ENCODE results near the gene DMAC2.
"Not testable (repeated sequence)": the region's sequence is repeated elsewhere in the genome, so short reads cannot be mapped to it uniquely, and the experiment has no call there.

Gene DMAC2

GRCh38 chr19:41439441-41440222, at the start of gene DMAC2:
Gene DMAC2, minus strand, starts transcription at chr19:41439912. Its CDS starts 13 bp downstream, at chr19:41439899.
- DNase-seq (ENCODE audit: low read depth in 2 of 2) = peak; percentile 91 to 96

- not testable (repeated sequence) for DNase-seq (ENCODE audit: low read depth in 2 of 2)
Measured at GRCh38 chr19:41486953-41487352, 47.2 kb upstream of the DMAC2 start.

GRCh38 chr19:41484822-41485221, 45.1 kb upstream of the DMAC2 start:
- no peak for DNase-seq (ENCODE audit: low read depth in 2 of 2)

DNA sequence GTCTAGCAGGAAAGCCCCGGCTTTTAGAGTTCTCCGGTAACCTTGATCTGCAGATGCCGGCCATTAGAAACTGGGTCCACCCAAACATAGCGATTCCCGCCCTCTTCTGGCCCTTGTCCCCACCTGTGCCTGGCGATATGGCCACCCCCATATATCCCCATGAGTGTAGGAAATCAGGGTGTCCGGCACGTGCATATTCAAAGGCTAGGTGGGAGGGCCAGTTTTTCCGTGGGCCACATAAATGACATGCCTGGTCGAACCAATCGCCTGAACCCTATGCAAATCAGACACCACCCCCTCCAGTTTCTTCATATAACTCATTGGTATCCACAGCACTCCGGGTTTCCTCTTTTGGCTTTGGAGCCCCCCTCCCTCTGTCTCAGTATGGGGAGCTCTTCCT, 40.6 kb upstream of the DMAC2 start:
- DNase-seq (ENCODE audit: low read depth in 2 of 2) = no peak

GRCh38 chr19:41479757-41480191, 40.1 kb upstream of the DMAC2 start:
- DNase-seq (ENCODE audit: low read depth in 2 of 2) = no peak

- no peak for DNase-seq (ENCODE audit: low read depth in 2 of 2)
Measured at GRCh38 chr19:41478875-41479756, 39.4 kb upstream of the DMAC2 start.

DNA sequence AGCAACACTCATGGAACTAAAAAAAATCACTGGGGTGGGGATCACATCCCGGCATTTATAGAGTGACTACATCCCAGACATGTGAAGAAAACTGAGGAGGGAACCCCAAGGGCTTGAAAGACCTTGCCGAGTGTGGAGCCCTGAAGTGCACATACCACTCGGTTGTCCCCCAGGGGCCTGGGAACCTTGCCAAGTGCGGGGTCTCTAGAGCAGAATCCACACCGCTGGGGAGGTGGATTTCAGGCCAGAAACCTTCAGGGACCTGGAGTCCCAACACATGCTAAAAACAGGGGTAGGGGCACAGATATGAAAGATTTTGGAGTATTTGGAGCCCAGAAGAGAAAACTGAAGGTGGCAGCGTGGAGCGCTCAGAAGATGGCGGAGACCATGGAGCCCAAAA, 38.5 kb upstream of the DMAC2 start:
- no peak for DNase-seq (ENCODE audit: low read depth in 2 of 2)

DNA sequence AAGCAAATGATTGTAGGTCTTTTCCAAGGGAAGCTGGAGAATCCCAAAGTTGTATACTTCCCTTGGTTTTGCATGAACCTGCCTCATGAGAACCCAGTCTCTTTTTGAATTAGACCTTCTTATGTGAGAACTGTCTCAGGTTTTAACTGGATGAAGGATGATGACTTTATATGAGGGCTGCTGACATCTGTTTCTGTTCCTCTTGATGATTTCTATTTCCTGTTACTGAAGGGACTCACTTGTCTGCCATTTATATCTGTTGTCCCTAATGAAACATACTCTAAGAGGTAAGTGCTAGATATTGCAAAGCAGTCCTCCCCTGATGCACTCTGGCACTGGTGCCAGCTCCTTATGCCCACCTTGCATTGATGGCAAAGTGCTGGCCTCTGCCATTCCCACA, 36.9 kb upstream of the DMAC2 start:
- DNase-seq (ENCODE audit: low read depth in 2 of 2) = no peak

- DNase-seq (ENCODE audit: low read depth in 2 of 2) = not testable (repeated sequence)
Measured at GRCh38 chr19:41463257-41464256, 23.8 kb upstream of the DMAC2 start.

GRCh38 chr19:41462497-41462896, 22.8 kb upstream of the DMAC2 start:
- DNase-seq (ENCODE audit: low read depth in 2 of 2) = no peak

DNA sequence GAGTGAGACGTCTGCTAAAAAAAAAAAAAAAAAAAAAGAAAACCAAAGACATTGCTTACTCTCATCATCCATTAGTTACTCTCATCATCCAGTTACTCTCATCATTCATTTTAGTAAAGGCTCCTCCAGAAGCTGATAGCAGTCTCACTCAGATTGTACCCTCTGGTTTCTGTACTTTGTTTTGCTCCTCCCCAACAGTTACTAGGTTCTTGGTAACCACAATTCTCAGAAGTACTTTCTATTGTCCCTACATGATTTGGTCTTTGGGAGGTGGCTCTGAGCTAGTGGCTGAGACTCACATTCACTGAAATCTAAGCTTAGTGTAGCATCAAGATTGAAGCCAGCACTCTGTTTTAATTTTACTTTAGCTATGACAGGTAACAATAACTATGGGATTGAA, 17.5 kb upstream of the DMAC2 start:
- no peak for DNase-seq (ENCODE audit: low read depth in 2 of 2)

GRCh38 chr19:41456342-41456918, 16.7 kb upstream of the DMAC2 start:
- no peak for DNase-seq (ENCODE audit: low read depth in 2 of 2)

- DNase-seq (ENCODE audit: low read depth in 2 of 2) = no peak
Measured at GRCh38 chr19:41455936-41456335, 16.2 kb upstream of the DMAC2 start.

- no peak for DNase-seq (ENCODE audit: low read depth in 2 of 2)
Measured at GRCh38 chr19:41452584-41453275, 13.0 kb upstream of the DMAC2 start.

- DNase-seq (ENCODE audit: low read depth in 2 of 2) = no peak
Measured at GRCh38 chr19:41449865-41450178, 10.1 kb upstream of the DMAC2 start.

DNA sequence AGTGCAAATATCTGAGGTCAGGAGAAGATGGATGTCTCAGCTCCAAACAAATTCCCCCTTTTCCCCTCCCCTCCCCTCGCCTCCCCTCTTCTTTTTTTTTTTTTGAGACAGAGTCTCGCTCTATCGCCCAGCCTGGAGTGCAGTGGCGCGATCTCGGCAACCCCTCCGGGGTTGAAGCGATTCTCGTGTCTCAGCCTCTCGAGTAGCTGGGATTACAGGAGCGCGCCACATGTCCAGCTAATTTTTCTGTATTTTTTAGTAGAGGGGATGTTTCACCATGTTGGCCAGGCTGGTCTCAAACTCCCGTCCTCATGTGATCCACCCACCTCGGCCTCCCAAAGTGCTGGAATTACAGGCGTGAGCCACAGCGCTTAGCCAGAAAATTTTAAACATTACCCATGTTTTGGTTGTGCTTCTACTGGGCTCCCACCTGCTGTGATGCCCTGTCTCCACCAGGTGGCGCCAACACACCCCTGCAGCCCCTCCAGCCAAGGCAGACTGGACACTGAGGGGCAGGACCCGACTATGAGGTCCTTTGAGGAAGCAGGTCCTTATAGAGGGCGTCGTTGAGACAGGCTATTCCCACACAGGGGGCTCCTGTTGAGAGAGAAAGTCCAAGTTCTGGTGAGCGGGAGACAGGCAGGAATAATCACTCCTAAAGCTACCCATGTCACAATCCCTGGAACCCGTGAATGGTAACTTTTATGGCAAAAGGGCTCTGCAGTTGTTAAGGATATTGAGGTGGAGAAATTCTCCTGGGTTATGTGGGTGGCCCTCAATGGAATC, 9.6 kb upstream of the DMAC2 start:
- DNase-seq (ENCODE audit: low read depth in 2 of 2) = peak; percentile 64 to 65

GRCh38 chr19:41447732-41448332, 8.1 kb upstream of the DMAC2 start:
- no peak for DNase-seq (ENCODE audit: low read depth in 2 of 2)

GRCh38 chr19:41445575-41445974, 5.9 kb upstream of the DMAC2 start:
- no peak for DNase-seq (ENCODE audit: low read depth in 2 of 2)

DNA sequence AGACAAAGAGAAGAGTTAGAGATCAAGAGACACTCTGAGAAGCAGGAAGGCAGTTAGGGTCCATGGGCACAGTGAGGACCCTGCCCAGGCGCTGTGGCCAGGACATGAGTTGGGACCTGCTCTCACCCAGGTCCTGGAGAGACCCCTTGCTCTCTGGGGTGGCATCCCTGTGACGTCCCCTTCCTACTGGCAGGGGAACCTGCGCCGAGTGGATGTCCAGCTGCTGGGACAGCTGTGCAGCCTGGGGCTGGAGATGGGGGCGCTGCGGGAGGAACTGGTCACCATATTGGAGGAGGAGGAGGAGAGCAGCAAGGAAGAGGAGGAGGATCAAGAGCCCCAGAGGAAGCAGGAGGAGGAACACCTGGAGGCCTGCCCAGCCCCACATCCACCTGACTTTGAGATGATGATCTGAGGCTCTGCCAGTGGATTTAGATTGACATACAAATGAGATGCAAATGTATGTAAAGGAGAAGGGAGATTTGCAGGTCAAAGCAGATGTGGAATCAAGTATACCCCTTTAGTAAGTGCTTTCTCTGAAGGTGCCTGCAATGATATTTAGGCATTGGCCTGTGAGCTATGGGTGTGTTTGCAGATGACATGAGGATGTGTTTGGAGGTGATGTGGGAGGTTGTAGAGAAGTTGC, 4.2 kb upstream of the DMAC2 start:
- no peak for DNase-seq (ENCODE audit: low read depth in 2 of 2)
